ENCODE data around the gene CDC20B.

Gene CDC20B

DNA sequence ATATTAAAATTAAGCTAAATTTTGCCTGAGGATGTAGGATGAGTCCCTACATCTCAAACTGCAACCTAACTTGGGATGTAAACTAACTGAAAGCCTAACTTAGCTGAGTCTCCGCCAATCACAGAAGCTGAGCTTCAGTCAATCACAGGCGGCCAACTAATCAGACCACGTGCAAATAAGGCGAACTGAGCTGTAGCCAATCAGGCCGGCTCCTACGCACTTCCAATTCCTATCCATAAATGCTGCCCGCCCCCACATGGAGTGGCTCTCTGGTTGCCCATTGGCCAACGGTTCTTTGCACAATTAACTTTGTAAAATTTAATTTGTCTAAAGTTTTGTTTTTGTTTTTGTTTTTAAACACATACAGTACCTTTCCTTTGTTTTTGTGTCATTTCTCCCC lies 26.9 kb downstream of the CDC20B start:
- TF ChIP-seq EZH2 (IDR thresholded peaks at IDR 0.05; ENCODE audit: borderline replicate concordance, low read depth, low read length, severe bottlenecking) = no peak
- TF ChIP-seq, protein P1, sequence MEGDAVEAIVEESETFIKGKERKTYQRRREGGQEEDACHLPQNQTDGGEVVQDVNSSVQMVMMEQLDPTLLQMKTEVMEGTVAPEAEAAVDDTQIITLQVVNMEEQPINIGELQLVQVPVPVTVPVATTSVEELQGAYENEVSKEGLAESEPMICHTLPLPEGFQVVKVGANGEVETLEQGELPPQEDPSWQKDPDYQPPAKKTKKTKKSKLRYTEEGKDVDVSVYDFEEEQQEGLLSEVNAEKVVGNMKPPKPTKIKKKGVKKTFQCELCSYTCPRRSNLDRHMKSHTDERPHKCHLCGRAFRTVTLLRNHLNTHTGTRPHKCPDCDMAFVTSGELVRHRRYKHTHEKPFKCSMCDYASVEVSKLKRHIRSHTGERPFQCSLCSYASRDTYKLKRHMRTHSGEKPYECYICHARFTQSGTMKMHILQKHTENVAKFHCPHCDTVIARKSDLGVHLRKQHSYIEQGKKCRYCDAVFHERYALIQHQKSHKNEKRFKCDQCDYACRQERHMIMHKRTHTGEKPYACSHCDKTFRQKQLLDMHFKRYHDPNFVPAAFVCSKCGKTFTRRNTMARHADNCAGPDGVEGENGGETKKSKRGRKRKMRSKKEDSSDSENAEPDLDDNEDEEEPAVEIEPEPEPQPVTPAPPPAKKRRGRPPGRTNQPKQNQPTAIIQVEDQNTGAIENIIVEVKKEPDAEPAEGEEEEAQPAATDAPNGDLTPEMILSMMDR (IDR thresholded peaks at IDR 0.05; ENCODE audit: borderline replicate concordance, extremely low read depth, low read length, poor library complexity, severe bottlenecking) = no peak
- no peaks in the 10 kb centered on the region for H4K20me1 ChIP-seq (ENCODE audit: insufficient read depth, low read length)
- ATAC-seq (ENCODE audit: insufficient read depth, low read depth) = no peak
- H3K9me3 ChIP-seq (ENCODE audit: insufficient read depth, low read length, severe bottlenecking) = no peaks in the 10 kb centered on the region
- no peaks in the 10 kb centered on the region for H3K36me3 ChIP-seq (ENCODE audit: insufficient read depth, low read length)
- peak overlapping the region; percentile 41; the same call in 1 of the 2 replicates for H3K4me2 ChIP-seq (ENCODE audit: insufficient read depth, low read length)
- no peak overlapping the region for H3K4me3 ChIP-seq (ENCODE audit: low read depth in 1 of 2, low read length in 2 of 2)
- DNase-seq = no peak
- H3K79me2 ChIP-seq (ENCODE audit: insufficient read depth, low read length) = no peaks in the 10 kb centered on the region
- H3K4me1 ChIP-seq (ENCODE audit: insufficient read depth, low read length) = peaks cover 6% of the 10 kb centered on the region
- H2AFZ ChIP-seq (ENCODE audit: low read depth, low read length) = no peak overlapping the region
- peaks cover 10% of the 10 kb centered on the region for H3K27me3 ChIP-seq (ENCODE audit: insufficient read depth, low read length, poor library complexity)
- no peak overlapping the region for H3K27ac ChIP-seq (ENCODE audit: low read length)
- no peak overlapping the region for H3K9ac ChIP-seq (ENCODE audit: low read depth, low read length)

DNA sequence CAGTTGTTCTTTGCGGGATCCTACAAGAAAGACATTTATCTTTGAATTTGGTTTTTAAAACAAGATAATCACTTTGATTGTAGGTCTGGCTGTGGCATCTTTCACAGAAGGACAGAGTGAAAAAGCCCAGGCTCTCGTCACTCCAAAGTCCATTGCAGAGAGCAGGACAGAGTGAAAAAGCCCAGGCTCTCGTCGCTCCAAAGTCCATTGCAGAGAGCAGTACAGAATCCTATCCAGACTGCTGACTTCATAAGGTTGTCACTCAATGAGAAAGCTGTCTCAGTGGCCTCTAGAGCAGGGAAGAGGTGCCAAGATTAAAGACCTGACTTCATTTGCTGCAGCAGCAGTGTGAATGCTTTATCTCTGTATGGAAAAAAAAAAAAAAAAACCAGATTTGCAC lies 29.4 kb downstream of the CDC20B start:
- H3K79me2 ChIP-seq (ENCODE audit: insufficient read depth, low read length) = no peaks in the 10 kb centered on the region
- no peaks in the 10 kb centered on the region for H4K20me1 ChIP-seq (ENCODE audit: insufficient read depth, low read length)
- H3K9me3 ChIP-seq (ENCODE audit: insufficient read depth, low read length, severe bottlenecking) = no peaks in the 10 kb centered on the region
- H3K9ac ChIP-seq (ENCODE audit: low read depth, low read length) = no peak overlapping the region
- DNase-seq (no peak), ATAC-seq (ENCODE audit: insufficient read depth, low read depth) (no peak)
- H2AFZ ChIP-seq (ENCODE audit: low read depth, low read length) = no peak overlapping the region
- H3K4me2 ChIP-seq (ENCODE audit: insufficient read depth, low read length) = no peak overlapping the region
- H3K4me1 ChIP-seq (ENCODE audit: insufficient read depth, low read length) = peaks cover 6% of the 10 kb centered on the region
- peaks cover 10% of the 10 kb centered on the region for H3K27me3 ChIP-seq (ENCODE audit: insufficient read depth, low read length, poor library complexity)
- TF ChIP-seq, protein P1 (IDR thresholded peaks at IDR 0.05; ENCODE audit: borderline replicate concordance, extremely low read depth, low read length, poor library complexity, severe bottlenecking) = no peak
- TF ChIP-seq EZH2 (IDR thresholded peaks at IDR 0.05; ENCODE audit: borderline replicate concordance, low read depth, low read length, severe bottlenecking) = no peak
- no peak overlapping the region for H3K27ac ChIP-seq (ENCODE audit: low read length)
- H3K4me3 ChIP-seq (ENCODE audit: low read depth in 1 of 2, low read length in 2 of 2) = no peak overlapping the region
- no peaks in the 10 kb centered on the region for H3K36me3 ChIP-seq (ENCODE audit: insufficient read depth, low read length)

DNA sequence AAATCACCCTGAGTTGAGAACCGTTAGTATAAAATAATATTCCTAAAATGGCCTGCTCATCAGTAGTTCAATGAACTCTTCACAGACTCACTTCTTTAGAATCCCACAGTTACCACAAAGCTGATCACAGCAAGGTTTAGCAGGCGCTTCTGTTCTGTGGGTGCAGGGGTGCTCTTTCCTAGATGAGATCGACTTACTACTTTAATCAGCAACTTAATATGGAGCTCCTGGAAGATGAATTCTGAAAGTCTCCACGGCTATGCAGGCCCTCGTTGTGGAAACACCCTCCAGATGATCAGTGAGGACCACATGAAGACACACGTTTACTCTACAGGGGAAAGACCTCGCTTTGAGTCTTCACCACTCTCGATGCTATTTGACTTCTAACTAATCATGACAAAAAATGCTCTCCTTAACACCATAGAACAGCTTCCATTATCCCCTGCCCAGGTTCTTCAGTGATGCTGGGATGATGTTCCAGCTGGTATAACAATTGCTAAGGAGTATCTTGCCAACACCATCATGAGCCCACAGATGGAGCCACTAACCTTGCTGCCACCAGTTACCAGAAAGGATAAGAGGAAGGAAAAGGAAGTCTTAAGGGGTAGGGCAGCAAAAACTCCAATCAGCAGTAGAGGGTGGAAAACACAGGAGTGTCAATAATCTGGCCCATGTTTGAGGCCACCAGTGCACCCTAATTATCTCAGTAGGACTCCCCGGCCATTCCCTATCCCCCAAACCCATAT lies 30.9 kb downstream of the CDC20B start:
- H3K36me3 ChIP-seq (ENCODE audit: insufficient read depth, low read length) = no peaks in the 10 kb centered on the region
- H3K4me1 ChIP-seq (ENCODE audit: insufficient read depth, low read length) = peaks cover 6% of the 10 kb centered on the region
- H2AFZ ChIP-seq (ENCODE audit: low read depth, low read length) = no peak overlapping the region
- no peak for DNase-seq
- no peaks in the 10 kb centered on the region for H3K9me3 ChIP-seq (ENCODE audit: insufficient read depth, low read length, severe bottlenecking)
- no peaks in the 10 kb centered on the region for H3K79me2 ChIP-seq (ENCODE audit: insufficient read depth, low read length)
- no peak overlapping the region for H3K4me3 ChIP-seq (ENCODE audit: low read depth in 1 of 2, low read length in 2 of 2)
- peaks cover 10% of the 10 kb centered on the region for H3K27me3 ChIP-seq (ENCODE audit: insufficient read depth, low read length, poor library complexity)
- ATAC-seq (ENCODE audit: insufficient read depth, low read depth) = no peak
- no peak overlapping the region for H3K27ac ChIP-seq (ENCODE audit: low read length)
- H3K9ac ChIP-seq (ENCODE audit: low read depth, low read length) = no peak overlapping the region
- no peaks in the 10 kb centered on the region for H4K20me1 ChIP-seq (ENCODE audit: insufficient read depth, low read length)
- TF ChIP-seq, protein P1 (IDR thresholded peaks at IDR 0.05; ENCODE audit: borderline replicate concordance, extremely low read depth, low read length, poor library complexity, severe bottlenecking) = no peak
- no peak for TF ChIP-seq EZH2 (IDR thresholded peaks at IDR 0.05; ENCODE audit: borderline replicate concordance, low read depth, low read length, severe bottlenecking)
- H3K4me2 ChIP-seq (ENCODE audit: insufficient read depth, low read length) = no peak overlapping the region

Data from DND-41 (cell line).